ENCODE data around the gene SP100.

SP100 gene

DNA sequence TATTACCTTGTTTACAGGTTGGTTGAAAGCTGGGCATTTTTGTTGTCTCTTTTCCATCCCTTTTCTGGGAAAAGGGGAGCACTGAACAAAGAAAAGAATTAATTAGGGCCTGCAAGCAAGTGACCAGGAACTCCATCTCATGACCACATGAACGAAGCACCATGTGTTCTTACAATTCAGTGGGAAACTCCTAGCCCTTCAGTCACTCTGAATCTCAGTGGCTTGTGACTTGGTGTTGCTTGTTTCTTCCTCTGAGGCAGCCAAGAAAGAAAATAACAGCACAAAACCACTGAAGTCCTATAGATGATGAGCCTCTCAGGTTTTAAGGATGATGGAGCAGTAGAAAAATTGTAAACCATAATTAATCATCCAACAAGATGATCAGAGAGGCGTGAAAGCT, 167.6 kb downstream of the SP100 start:
- TF ChIP-seq CTCF (conservative IDR thresholded peaks at IDR 0.05): no peak
- no peak overlapping the region for H3K27ac ChIP-seq

DNA sequence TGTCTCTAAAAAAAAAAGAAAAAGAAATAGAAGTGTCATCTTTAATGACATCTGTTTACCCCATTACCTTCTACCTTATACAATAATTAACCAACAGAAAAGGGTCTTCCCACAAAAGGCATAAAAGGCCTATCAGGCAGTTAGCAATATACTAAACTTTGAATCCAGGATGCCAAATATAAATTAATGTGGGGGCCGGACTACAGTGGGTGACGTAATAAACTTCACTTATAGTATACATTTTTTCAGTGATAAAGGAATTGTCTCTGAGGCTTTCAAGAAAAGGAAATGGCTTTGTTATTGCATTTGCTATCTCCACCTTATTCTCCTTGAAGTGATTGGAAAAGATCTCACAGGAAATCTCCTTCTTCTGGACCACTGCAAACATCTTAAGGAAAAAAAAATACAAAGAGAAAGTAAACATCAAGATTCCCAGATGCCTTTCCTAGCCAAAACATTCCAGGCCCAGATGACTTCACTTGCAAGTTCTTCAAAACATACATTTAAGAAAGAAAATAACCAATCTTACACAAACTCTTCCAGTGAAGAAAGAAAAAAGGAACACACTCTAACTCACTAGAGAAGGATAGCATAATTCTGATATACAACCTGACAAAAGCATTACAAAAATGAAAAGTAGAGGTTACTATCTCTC, 170.5 kb downstream of the SP100 start:
- no peak for TF ChIP-seq CTCF (conservative IDR thresholded peaks at IDR 0.05)

GRCh38 chr2:230589025-230589424, 173.0 kb downstream of the SP100 start:
- no peak for TF ChIP-seq CTCF (conservative IDR thresholded peaks at IDR 0.05)
- no peak overlapping the region for H3K27ac ChIP-seq

More for the DNA sequence above, 170.5 kb downstream of the SP100 start:
- no peak overlapping the region for H3K27ac ChIP-seq

DNA sequence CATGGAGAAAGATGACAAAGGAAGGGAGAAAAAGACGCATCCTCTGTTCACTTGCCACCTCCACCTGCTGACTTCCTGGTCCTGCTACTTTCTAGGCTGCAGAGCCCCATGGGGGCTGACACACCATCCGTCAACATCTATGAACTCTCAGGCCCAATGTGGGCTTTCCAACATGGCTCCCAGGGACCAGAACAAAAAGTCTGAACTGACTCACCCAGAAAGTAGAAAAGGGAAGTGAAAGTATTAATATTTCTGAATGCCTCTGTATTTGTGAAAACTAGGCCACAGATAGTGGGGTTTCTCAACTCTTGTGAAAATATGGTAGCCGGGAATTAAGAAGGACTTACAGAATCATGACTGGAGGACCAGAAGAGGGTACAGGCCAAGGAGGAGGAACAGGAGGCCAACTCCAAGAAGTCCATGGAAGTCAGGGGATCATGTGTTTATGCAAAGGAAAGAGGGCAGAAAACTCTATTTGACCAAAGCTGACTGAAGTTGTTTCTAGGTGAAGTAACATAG, 173.6 kb downstream of the SP100 start:
- TF ChIP-seq CTCF (conservative IDR thresholded peaks at IDR 0.05): no peak
- no peak overlapping the region for H3K27ac ChIP-seq

- no peak overlapping the region for H3K27ac ChIP-seq
- no peak for TF ChIP-seq CTCF (conservative IDR thresholded peaks at IDR 0.05)
These were observed 174.3 kb downstream of the SP100 start for GRCh38 chr2:230590333-230590732.

- no peak overlapping the region for H3K27ac ChIP-seq
- TF ChIP-seq CTCF (conservative IDR thresholded peaks at IDR 0.05): no peak
These were observed 175.8 kb downstream of the SP100 start for GRCh38 chr2:230591850-230592249.

DNA sequence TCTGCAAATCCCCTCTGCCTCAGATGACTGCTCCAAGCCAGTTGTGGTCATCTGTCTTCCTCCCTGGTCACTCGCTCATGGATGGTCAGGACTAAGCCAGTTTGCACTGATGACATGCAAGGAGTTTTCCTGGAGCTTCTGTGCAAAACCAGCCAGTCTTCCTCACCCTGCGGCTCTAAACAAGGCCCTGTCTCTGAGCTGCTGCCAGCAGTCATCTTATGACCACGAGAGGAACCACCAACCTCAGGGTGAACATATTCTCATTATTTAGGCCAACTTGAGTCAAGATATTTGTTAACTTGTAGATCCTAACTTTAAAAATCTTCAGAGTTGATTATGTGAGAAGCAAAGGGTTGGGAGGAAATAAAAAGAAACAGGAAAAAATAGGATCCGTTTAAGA, 176.8 kb downstream of the SP100 start:
- no peak overlapping the region for H3K27ac ChIP-seq
- TF ChIP-seq CTCF (conservative IDR thresholded peaks at IDR 0.05): no peak

Measured in VCaP (cell line).